Esophagus muscularis mucosa (tissue), 4 donors: Measurements from ENCODE around the gene SLC6A9.

Experiments
- EP300 ChIP-seq: sonication (generic); formaldehyde crosslinking; IDR thresholded peaks from one replicate; pipeline ENCODE4 v1.6.1; 2017; ENCODE audit warnings: antibody characterized with exemption
- POLR2A ChIP-seq: fragments of 450-650 bp; IDR thresholded peaks from one replicate; pipeline ENCODE4 v1.6.1; 2017; ENCODE audit warnings: antibody characterized with exemption, moderate library complexity, mild to moderate bottlenecking, low read depth
- TF ChIP-seq, protein P1 (sequence below), 3 experiments: fragments of 200-600 bp in 2 of 3; fragments of 450-650 bp in 1 of 3; sonication (generic) in 2 of 3; IDR thresholded peaks; one replicate each; pipeline ENCODE4 v1.5.1; 2017 to 2019; ENCODE audit warnings: antibody characterized with exemption in 3 of 3, mild to moderate bottlenecking in 2 of 3, moderate library complexity in 1 of 3

DNA sequence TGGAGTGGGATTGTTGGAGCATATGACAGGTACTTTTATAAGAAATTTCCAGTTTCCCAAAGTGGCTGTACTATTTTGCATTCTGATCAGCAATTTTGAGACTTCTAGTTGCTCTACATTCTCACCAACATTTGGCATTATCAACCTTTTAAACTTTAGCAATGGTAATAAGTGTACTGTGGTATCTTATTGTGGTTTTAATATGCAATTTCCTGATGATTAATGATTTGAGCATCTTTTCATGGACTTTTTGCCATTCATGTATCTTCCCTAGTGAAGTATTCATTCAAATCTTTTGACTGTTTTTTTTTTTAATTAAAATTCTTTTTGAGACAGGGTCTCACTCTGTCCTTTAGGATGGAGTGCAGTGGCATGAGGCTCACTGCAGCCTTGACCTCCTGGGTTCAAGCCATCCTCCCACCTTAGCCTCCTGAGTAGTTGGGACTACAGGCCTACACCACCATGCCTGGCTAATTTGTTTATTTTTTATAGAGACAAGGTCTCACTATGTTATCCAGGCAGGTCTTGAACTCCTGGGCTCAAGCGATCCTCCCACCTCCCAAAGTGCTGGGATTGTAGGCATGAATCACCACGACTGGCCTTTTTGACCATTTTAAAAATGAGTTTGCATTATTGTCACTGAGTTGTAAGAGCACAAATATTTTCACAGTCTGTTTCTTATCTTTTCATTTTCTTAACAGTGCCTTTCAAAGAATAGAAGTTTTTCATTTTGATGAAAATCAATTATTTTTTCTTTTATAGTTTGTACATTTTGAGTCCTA lies 7.8 kb upstream of the SLC6A9 start:
- TF ChIP-seq, protein P1, sequence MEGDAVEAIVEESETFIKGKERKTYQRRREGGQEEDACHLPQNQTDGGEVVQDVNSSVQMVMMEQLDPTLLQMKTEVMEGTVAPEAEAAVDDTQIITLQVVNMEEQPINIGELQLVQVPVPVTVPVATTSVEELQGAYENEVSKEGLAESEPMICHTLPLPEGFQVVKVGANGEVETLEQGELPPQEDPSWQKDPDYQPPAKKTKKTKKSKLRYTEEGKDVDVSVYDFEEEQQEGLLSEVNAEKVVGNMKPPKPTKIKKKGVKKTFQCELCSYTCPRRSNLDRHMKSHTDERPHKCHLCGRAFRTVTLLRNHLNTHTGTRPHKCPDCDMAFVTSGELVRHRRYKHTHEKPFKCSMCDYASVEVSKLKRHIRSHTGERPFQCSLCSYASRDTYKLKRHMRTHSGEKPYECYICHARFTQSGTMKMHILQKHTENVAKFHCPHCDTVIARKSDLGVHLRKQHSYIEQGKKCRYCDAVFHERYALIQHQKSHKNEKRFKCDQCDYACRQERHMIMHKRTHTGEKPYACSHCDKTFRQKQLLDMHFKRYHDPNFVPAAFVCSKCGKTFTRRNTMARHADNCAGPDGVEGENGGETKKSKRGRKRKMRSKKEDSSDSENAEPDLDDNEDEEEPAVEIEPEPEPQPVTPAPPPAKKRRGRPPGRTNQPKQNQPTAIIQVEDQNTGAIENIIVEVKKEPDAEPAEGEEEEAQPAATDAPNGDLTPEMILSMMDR (IDR thresholded peaks at IDR 0.05): no peak
- TF ChIP-seq POLR2A (no peak), EP300 (no peak)
